H1 (cell line): ENCODE results near the gene SETX. TPM values are rescaled to one million over a fixed set of nuclear protein-coding genes. Genes with fewer than 3 reads are reported as not detected.

Source experiments
- CTCF ChIA-PET: fragments of 300-600 bp; sonication (Branson Sonifier 250); formaldehyde crosslinking; loops from one replicate; lab custom pipeline; 2021; ENCODE audit not compliant: partially characterized antibody; lab: Charles Lee
- POLR2A ChIA-PET: fragments of 300-600 bp; sonication (Branson Sonifier 250); formaldehyde crosslinking; loops from one replicate; lab custom pipeline; 2021; ENCODE audit warnings: inconsistent platforms; ENCODE audit not compliant: partially characterized antibody; lab: Charles Lee
- DNase-seq, 2 experiments: peaks; one replicate each; pipeline versions ENCODE4 v3.0.0 to v3.0.0-alpha.2; 2010 to 2022; ENCODE audit warnings: low spot score in 2 of 2, low read depth in 1 of 2, mixed read lengths in 1 of 2
- FAIRE-seq: peaks from 2 replicates; lab custom pipeline; 2011; peaks lifted over from hg19 to GRCh38; lab: Jason Lieb, UNC
- H2AFZ ChIP-seq: 2 replicates; pipeline ENCODE4 v1.8.1; 2012; ENCODE audit warnings: low read length, inconsistent platforms
- H2AK5ac ChIP-seq: 2 replicates; pipeline ENCODE4 v1.6.1; 2013; ENCODE audit warnings: low read depth, low read length
- H2BK120ac ChIP-seq: replicated peaks from 2 replicates; pipeline ENCODE3; 2013; ENCODE audit warnings: low read depth, low read length, inconsistent platforms
- H2BK12ac ChIP-seq: 2 replicates; pipeline ENCODE4 v1.6.1; 2013; ENCODE audit warnings: low read depth, low read length
- H2BK15ac ChIP-seq: 2 replicates; pipeline ENCODE4 v1.6.1; 2013; ENCODE audit warnings: low read length
- H2BK20ac ChIP-seq: 2 replicates; pipeline ENCODE4 v1.6.1; 2013; ENCODE audit warnings: low read length
- H2BK5ac ChIP-seq: 2 replicates; pipeline ENCODE4 v1.6.1; 2013; ENCODE audit warnings: low read depth, low read length
- H3K14ac ChIP-seq: 2 replicates; pipeline ENCODE4 v1.6.1; 2013; ENCODE audit warnings: inconsistent platforms; ENCODE audit not compliant: insufficient read length
- H3K18ac ChIP-seq: 2 replicates; pipeline ENCODE4 v1.6.1; 2013; ENCODE audit warnings: low read length; ENCODE audit errors: extremely low read depth
- H3K23ac ChIP-seq: 2 replicates; pipeline ENCODE4 v1.6.1; 2013; ENCODE audit warnings: inconsistent platforms; ENCODE audit not compliant: insufficient read length
- H3K23me2 ChIP-seq: 2 replicates; pipeline ENCODE4 v1.6.1; 2013; ENCODE audit warnings: low read depth, low read length
- H3K27ac ChIP-seq: 2 replicates; pipeline ENCODE4 v1.6.1; 2011; ENCODE audit warnings: low read depth, low read length, inconsistent platforms
- H3K27me3 ChIP-seq, 4 experiments: replicated peaks in 1 of 4; 1 replicate in 1 of 4; 2 replicates in 3 of 4; pipeline versions ENCODE4 v1.6.1 to v1.8.1; 2011 to 2013; ENCODE audit warnings: low read length in 3 of 4, mild to moderate bottlenecking in 3 of 4, inconsistent platforms in 2 of 4, mixed read lengths in 2 of 4, moderate library complexity in 1 of 4; ENCODE audit not compliant: control insufficient read depth in 3 of 4, insufficient read depth in 3 of 4; ENCODE audit errors: extremely low read depth in 1 of 4
- H3K36me3 ChIP-seq, 4 experiments: 2 replicates each; pipeline versions ENCODE4 v1.6.1 to v1.8.1; 2011 to 2013; ENCODE audit warnings: mild to moderate bottlenecking in 4 of 4, low read length in 3 of 4, moderate library complexity in 2 of 4, control low read depth in 1 of 4, inconsistent platforms in 1 of 4; ENCODE audit not compliant: insufficient read depth in 4 of 4, control insufficient read depth in 2 of 4
- H3K4ac ChIP-seq: replicated peaks from 2 replicates; pipeline ENCODE3; 2013; ENCODE audit warnings: low read length, low read depth, mixed read lengths, inconsistent platforms; ENCODE audit not compliant: insufficient read length
- H3K4me1 ChIP-seq, 4 experiments: replicated peaks in 1 of 4; 1 replicate in 1 of 4; 2 replicates in 3 of 4; pipeline versions ENCODE4 v1.6.1 to v1.8.1; 2011 to 2013; ENCODE audit warnings: low read length in 3 of 4, inconsistent platforms in 2 of 4, mixed read lengths in 1 of 4; ENCODE audit not compliant: insufficient read depth in 4 of 4, control insufficient read depth in 3 of 4
- H3K4me2 ChIP-seq, 2 experiments: 2 replicates each; pipeline versions ENCODE4 v1.6.1 to v1.8.1; 2011 to 2013; ENCODE audit warnings: low read depth in 2 of 2, low read length in 2 of 2, control low read depth in 1 of 2, inconsistent platforms in 1 of 2, mild to moderate bottlenecking in 1 of 2; ENCODE audit not compliant: insufficient read depth in 1 of 2
- H3K4me3 ChIP-seq, 4 experiments: fragments of 200-600, 300-600 bp in 1 of 4; sonication (generic), shearing (Covaris generic), sonication (Bioruptor Twin) in 1 of 4; 2 replicates each; pipeline versions ENCODE4 v1.5.1 to v1.8.1; 2011 to 2016; ENCODE audit warnings: low read length in 4 of 4, low read depth in 3 of 4, control low read depth in 2 of 4, inconsistent platforms in 2 of 4, mild to moderate bottlenecking in 2 of 4, mixed read lengths in 1 of 4, moderate library complexity in 1 of 4; ENCODE audit not compliant: insufficient read depth in 2 of 4; ENCODE audit errors: extremely low read depth in 1 of 4
- H3K56ac ChIP-seq: replicated peaks from 2 replicates; pipeline ENCODE3; 2013; ENCODE audit warnings: low read depth, mild to moderate bottlenecking, mixed read lengths, low read length, inconsistent platforms; ENCODE audit not compliant: insufficient read length
- H3K79me1 ChIP-seq: 2 replicates; pipeline ENCODE4 v1.6.1; 2013; ENCODE audit warnings: low read depth, low read length, control low read depth
- H3K79me2 ChIP-seq, 2 experiments: 2 replicates each; pipeline versions ENCODE4 v1.6.1 to v1.8.1; 2012 to 2013; ENCODE audit warnings: low read length in 2 of 2, mild to moderate bottlenecking in 2 of 2, inconsistent platforms in 1 of 2; ENCODE audit not compliant: insufficient read depth in 2 of 2, control insufficient read depth in 1 of 2
- H3K9ac ChIP-seq, 4 experiments: replicated peaks in 1 of 4; 1 replicate in 1 of 4; 2 replicates in 3 of 4; pipeline versions ENCODE4 v1.6.1 to v1.8.1; 2011 to 2013; ENCODE audit warnings: low read depth in 3 of 4, low read length in 3 of 4, control low read depth in 2 of 4, mild to moderate bottlenecking in 2 of 4, moderate library complexity in 2 of 4, inconsistent platforms in 1 of 4; ENCODE audit errors: extremely low read depth in 1 of 4
- H3K9me3 ChIP-seq, 2 experiments: 2 replicates each; pipeline versions ENCODE4 v1.6.1 to v1.8.1; 2012 to 2013; ENCODE audit warnings: mild to moderate bottlenecking in 2 of 2, moderate library complexity in 2 of 2, control low read depth in 1 of 2, inconsistent platforms in 1 of 2, low read depth in 1 of 2, low read length in 1 of 2, mixed read lengths in 1 of 2; ENCODE audit not compliant: insufficient read depth in 2 of 2
- H4K20me1 ChIP-seq, 2 experiments: replicated peaks in 1 of 2; 2 replicates each; pipeline versions ENCODE3 to v1.8.1; 2011 to 2013; ENCODE audit warnings: inconsistent platforms in 2 of 2, low read length in 2 of 2, mild to moderate bottlenecking in 1 of 2; ENCODE audit not compliant: insufficient read depth in 2 of 2, control insufficient read depth in 1 of 2
- H4K5ac ChIP-seq: 2 replicates; pipeline ENCODE4 v1.6.1; 2013; ENCODE audit warnings: low read length, low read depth, mixed read lengths, inconsistent platforms; ENCODE audit not compliant: insufficient read length
- H4K8ac ChIP-seq: 2 replicates; pipeline ENCODE4 v1.8.0; 2013; ENCODE audit warnings: mild to moderate bottlenecking, moderate library complexity, low read length, inconsistent platforms; ENCODE audit not compliant: insufficient read depth; ENCODE audit errors: extremely low read depth
- H4K91ac ChIP-seq: replicated peaks from 2 replicates; pipeline ENCODE3; 2013; ENCODE audit warnings: low read length, mixed read lengths, inconsistent platforms; ENCODE audit not compliant: insufficient read length
- MAFK ChIP-seq: IDR thresholded peaks from 2 replicates; pipeline ENCODE4 v1.6.1; 2012; ENCODE audit warnings: low read depth, mild to moderate bottlenecking, improper control_type of control experiment, low read length
- SAP30 ChIP-seq: fragments of 300-600 bp; sonication (generic); IDR thresholded peaks from 2 replicates; pipeline ENCODE4 v1.7.1; 2012; ENCODE audit warnings: low read length, moderate library complexity, mild to moderate bottlenecking, inconsistent platforms; ENCODE audit not compliant: insufficient read depth, insufficient replicate concordance
- SUZ12 ChIP-seq: fragments of 200-600 bp; sonication (generic); IDR thresholded peaks from 2 replicates; pipeline ENCODE4 v1.6.1; 2012; ENCODE audit warnings: mild to moderate bottlenecking, inconsistent platforms, low read length, moderate library complexity, mixed read lengths
- WGBS, 2 experiments: shearing (Covaris generic) in 1 of 2; methylation state at CpG; one replicate each; pipeline versions ENCODE4 v1.1.6 to v1.1.7; 2013 to 2015; ENCODE audit warnings: low lambda C conversion rate in 2 of 2, mixed read lengths in 2 of 2, inconsistent platforms in 1 of 2, low coverage in 1 of 2, missing lambda C conversion rate in 1 of 2; ENCODE audit not compliant: insufficient replicate concordance in 2 of 2, insufficient coverage in 1 of 2, insufficient read length in 1 of 2; ENCODE audit errors: extremely low coverage in 1 of 2, missing lambda C conversion rate in 1 of 2; 5-methylcytosine and 5-hydroxymethylcytosine counted together
- polyA plus RNA-seq, 7 experiments: library from polyadenylated mRNA; depleted of rRNA in 3 of 7; stranded (reverse) in 5 of 7; unstranded in 2 of 7; fragments of >200 nt in 5 of 7; fragments of 200-250 nt in 2 of 7; gene quantifications; 1 replicate in 5 of 7; 2 replicates in 1 of 7; 4 replicates in 1 of 7; pipeline versions ENCODE4 v1.2.1 to v1.2.3, GENCODE V29; 2011 to 2013; ENCODE audit warnings: missing spikeins in 2 of 7, mixed read lengths in 2 of 7
- total RNA-seq: library from RNA; stranded (reverse); fragmentation: NEBNext Ultra II Directional; extraction: Animal tissue kit (Norgen Biotek cat#: 25700); gene quantifications from 2 replicates; pipeline ENCODE4 v1.2.1, GENCODE V29; 2021

The SETX gene
- total and polyA plus RNA-seq, 2 of the 8 experiments (the other 6 are each of a cell fraction or from before 2014, with no cell fraction given) = 15.1 to 37.9 TPM

DNA sequence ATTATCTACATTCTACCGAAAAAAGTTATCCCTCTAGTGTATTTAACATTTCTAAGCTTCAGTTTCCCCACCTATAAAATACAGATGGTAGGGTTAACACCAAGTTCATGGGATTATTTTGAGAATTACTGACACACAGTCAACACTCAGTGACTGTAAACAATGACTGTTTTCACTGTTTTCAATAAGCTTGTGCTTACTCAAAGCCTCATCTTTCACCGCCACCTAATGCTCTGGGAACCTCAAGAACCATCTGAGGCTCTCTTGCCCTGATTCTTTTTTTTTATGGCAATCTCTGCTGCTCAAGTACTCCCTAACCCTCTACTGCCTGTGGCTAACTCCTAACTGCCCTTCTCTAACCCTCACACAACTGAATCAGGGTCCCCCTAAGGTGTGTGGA is 59.6 kb downstream of the SETX start:
- CTCF ChIA-PET = interaction anchor here (1.0 to 2.5 kb wide), 4 partner anchors 20 to 47 kb away, joined by 3 to 9 read pairs (median 4); no protein-coding TSS in a partner anchor

More for the DNA sequence above, 59.6 kb downstream of the SETX start:
- Histone ChIP-seq H3K4me1 (no peaks in the 10 kb centered on the region; a peak in 1 of 7 replicates), H3K79me2 (no peaks in the 10 kb centered on the region), H2AK5ac (no peak overlapping the region), H3K4me2 (no peak overlapping the region), H3K79me1 (no peaks in the 10 kb centered on the region), H3K27ac (no peak overlapping the region), H3K14ac (no peak overlapping the region), H3K9ac (no peak overlapping the region), H3K4me3 (no peak overlapping the region), H2AFZ (no peak overlapping the region), H3K23me2 (no peaks in the 10 kb centered on the region), H2BK120ac (no peak overlapping the region), H2BK15ac (no peak overlapping the region), H2BK5ac (no peak overlapping the region), H3K4ac (no peak overlapping the region), H3K23ac (no peak overlapping the region)
- POLR2A ChIA-PET = interaction anchor here (0.6 kb wide), 1 partner anchor 126 kb away, joined by 3 read pairs; no protein-coding TSS in a partner anchor
- no peak for TF ChIP-seq SAP30
- no peak for TF ChIP-seq SUZ12
- no peak for TF ChIP-seq MAFK
- TF ChIP-seq, all 59 proteins: peak for 0
- no peaks in the 10 kb centered on the region for H4K20me1 ChIP-seq
- no peak overlapping the region for H2BK20ac ChIP-seq
- H4K5ac ChIP-seq = no peak overlapping the region
- no peak overlapping the region for H4K8ac ChIP-seq
- DNase-seq = no peak
- H3K27me3 ChIP-seq = no peaks in the 10 kb centered on the region
- H3K18ac ChIP-seq = no peak overlapping the region
- no peak overlapping the region for H3K56ac ChIP-seq
- H3K9me3 ChIP-seq = no peaks in the 10 kb centered on the region
- no peak for FAIRE-seq
- H3K36me3 ChIP-seq = peaks cover 16 to 54% (median 38%) of the 10 kb centered on the region in 4 experiments
- H4K91ac ChIP-seq = no peak overlapping the region
- H2BK12ac ChIP-seq = no peak overlapping the region
- 83% methylated on average over 2 of the region's 2 CpGs; no CpG with 5 or more reads in 1 of the 2 experiments for WGBS, 2 experiments
